Gastrocnemius medialis (tissue), 4 donors: ENCODE results near the gene RASA3.

Experiments
- CTCF ChIP-seq, 5 experiments: fragments of 450-650 bp in 3 of 5; fragments of 200-600 bp in 2 of 5; sonication (generic) in 2 of 5; IDR thresholded peaks in 4 of 5; conservative IDR thresholded peaks in 1 of 5; 1 replicate in 4 of 5; 2 replicates in 1 of 5; pipeline ENCODE4 v1.5.1; 2016 to 2019; ENCODE audit warnings: antibody characterized with exemption in 5 of 5, mild to moderate bottlenecking in 3 of 5, moderate library complexity in 3 of 5
- POLR2A ChIP-seq, 2 donors: fragments of 450-650 bp; IDR thresholded peaks; one replicate each; pipeline ENCODE4 v1.6.1; 2017; ENCODE audit warnings: antibody characterized with exemption in 2 of 2, mild to moderate bottlenecking in 2 of 2, moderate library complexity in 2 of 2

GRCh38 chr13:113947311-113948033 is 185.0 kb downstream of the RASA3 start:
- TF ChIP-seq POLR2A (IDR thresholded peaks at IDR 0.05): no peak
- TF ChIP-seq CTCF (IDR thresholded peaks at IDR 0.05 in 4 of 5, conservative IDR thresholded peaks at IDR 0.05 in 1 of 5): peak; percentile 74 to 87 (median 78)
